ENCODE results near the gene RPS6KB2.

DNA sequence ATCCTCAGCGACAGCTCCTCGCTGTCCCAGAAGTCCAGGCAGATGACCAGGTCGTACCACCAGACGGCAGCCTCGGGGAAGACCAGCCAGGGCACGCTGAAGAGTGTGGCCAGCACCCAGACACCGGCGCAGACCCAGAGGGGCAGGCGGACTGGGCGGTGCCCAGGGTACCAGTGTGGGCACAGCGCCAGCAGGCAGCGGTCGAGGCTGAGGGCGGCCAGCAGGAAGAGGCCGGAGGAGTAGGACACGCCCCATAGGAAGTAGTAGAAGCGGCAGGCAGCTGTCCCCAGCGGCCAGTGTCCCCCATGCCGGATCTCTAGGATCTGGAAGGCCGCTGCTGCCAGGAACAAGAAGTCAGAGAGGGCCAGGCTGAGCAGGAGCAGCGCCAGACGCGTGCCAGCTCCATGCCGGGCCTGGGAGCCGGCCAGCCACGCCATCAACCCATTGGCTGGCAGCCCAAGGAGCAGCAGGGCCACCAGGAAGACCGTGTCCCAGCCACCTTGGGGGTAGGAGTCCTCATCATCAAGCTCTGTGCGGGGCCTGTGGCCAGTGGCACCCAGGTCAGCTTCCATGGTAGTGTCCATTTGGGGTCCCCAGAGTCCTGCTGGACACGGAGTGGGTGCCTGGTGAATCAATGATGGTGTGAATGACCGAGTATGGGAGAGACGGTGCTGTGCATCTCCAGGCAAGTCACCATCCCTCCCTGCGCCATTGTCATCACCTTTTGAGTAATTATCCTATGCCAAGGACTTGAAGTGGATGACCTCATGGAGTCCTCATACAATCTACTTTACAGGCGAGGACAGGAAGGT, 24.1 kb downstream of the RPS6KB2 start, which contains the start of gene GPR152:
- TF ChIP-seq, protein P1, sequence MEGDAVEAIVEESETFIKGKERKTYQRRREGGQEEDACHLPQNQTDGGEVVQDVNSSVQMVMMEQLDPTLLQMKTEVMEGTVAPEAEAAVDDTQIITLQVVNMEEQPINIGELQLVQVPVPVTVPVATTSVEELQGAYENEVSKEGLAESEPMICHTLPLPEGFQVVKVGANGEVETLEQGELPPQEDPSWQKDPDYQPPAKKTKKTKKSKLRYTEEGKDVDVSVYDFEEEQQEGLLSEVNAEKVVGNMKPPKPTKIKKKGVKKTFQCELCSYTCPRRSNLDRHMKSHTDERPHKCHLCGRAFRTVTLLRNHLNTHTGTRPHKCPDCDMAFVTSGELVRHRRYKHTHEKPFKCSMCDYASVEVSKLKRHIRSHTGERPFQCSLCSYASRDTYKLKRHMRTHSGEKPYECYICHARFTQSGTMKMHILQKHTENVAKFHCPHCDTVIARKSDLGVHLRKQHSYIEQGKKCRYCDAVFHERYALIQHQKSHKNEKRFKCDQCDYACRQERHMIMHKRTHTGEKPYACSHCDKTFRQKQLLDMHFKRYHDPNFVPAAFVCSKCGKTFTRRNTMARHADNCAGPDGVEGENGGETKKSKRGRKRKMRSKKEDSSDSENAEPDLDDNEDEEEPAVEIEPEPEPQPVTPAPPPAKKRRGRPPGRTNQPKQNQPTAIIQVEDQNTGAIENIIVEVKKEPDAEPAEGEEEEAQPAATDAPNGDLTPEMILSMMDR (IDR thresholded peaks at IDR 0.05; ENCODE audit: low read depth, low read length) = no peak
- TF ChIP-seq, protein P2, sequence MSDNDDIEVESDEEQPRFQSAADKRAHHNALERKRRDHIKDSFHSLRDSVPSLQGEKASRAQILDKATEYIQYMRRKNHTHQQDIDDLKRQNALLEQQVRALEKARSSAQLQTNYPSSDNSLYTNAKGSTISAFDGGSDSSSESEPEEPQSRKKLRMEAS (IDR thresholded peaks at IDR 0.05; ENCODE audit: low read depth, low read length) = no peak
- TF ChIP-seq POLR2A (IDR thresholded peaks at IDR 0.05; ENCODE audit: extremely low read depth, insufficient read length) (no peak), MYC (IDR thresholded peaks at IDR 0.05; ENCODE audit: low read depth, low read length) (no peak)

All from NB4 (cell line).